ENCODE results near the gene SERPINA12. TPM values are rescaled to one million over a fixed set of nuclear protein-coding genes. Genes with fewer than 3 reads are reported as not detected.

SERPINA12 gene
- total RNA-seq, 1 donor from 2014 or later: not detected

- no peaks in the 10 kb centered on the region for H3K36me3 ChIP-seq (ENCODE audit: control insufficient read depth, insufficient read depth, low read length)
- TF ChIP-seq, protein P1, sequence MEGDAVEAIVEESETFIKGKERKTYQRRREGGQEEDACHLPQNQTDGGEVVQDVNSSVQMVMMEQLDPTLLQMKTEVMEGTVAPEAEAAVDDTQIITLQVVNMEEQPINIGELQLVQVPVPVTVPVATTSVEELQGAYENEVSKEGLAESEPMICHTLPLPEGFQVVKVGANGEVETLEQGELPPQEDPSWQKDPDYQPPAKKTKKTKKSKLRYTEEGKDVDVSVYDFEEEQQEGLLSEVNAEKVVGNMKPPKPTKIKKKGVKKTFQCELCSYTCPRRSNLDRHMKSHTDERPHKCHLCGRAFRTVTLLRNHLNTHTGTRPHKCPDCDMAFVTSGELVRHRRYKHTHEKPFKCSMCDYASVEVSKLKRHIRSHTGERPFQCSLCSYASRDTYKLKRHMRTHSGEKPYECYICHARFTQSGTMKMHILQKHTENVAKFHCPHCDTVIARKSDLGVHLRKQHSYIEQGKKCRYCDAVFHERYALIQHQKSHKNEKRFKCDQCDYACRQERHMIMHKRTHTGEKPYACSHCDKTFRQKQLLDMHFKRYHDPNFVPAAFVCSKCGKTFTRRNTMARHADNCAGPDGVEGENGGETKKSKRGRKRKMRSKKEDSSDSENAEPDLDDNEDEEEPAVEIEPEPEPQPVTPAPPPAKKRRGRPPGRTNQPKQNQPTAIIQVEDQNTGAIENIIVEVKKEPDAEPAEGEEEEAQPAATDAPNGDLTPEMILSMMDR (IDR thresholded peaks at IDR 0.05; ENCODE audit: insufficient read depth, low read length, poor library complexity, severe bottlenecking): no peak
- no peak overlapping the region for H3K4me3 ChIP-seq (ENCODE audit: low read depth, low read length)
- no peak for DNase-seq (ENCODE audit: low read depth)
- H3K27me3 ChIP-seq (ENCODE audit: control insufficient read depth, insufficient read depth, low read length): peaks cover 6% of the 10 kb centered on the region
These were observed 61.0 kb downstream of the SERPINA12 start for GRCh38 chr14:94448071-94448808.

- DNase-seq (ENCODE audit: low read depth): no peak
- TF ChIP-seq, protein P1 (IDR thresholded peaks at IDR 0.05; ENCODE audit: insufficient read depth, low read length, poor library complexity, severe bottlenecking): no peak
- Histone ChIP-seq H3K36me3 (ENCODE audit: control insufficient read depth, insufficient read depth, low read length) (no peaks in the 10 kb centered on the region), H3K4me3 (ENCODE audit: low read depth, low read length) (no peak overlapping the region), H3K27me3 (ENCODE audit: control insufficient read depth, insufficient read depth, low read length) (peaks cover 6% of the 10 kb centered on the region)
These were observed 62.1 kb downstream of the SERPINA12 start for GRCh38 chr14:94447206-94447605.

- TF ChIP-seq, protein P1 (IDR thresholded peaks at IDR 0.05; ENCODE audit: insufficient read depth, low read length, poor library complexity, severe bottlenecking): no peak
- no peak for DNase-seq (ENCODE audit: low read depth)
- Histone ChIP-seq H3K36me3 (ENCODE audit: control insufficient read depth, insufficient read depth, low read length) (no peaks in the 10 kb centered on the region), H3K27me3 (ENCODE audit: control insufficient read depth, insufficient read depth, low read length) (peaks cover 6% of the 10 kb centered on the region), H3K4me3 (ENCODE audit: low read depth, low read length) (no peak overlapping the region)
These were observed 63.1 kb downstream of the SERPINA12 start for GRCh38 chr14:94446126-94446525.

- Histone ChIP-seq H3K36me3 (ENCODE audit: control insufficient read depth, insufficient read depth, low read length) (no peaks in the 10 kb centered on the region), H3K4me3 (ENCODE audit: low read depth, low read length) (no peak overlapping the region), H3K27me3 (ENCODE audit: control insufficient read depth, insufficient read depth, low read length) (peaks cover 4% of the 10 kb centered on the region)
- DNase-seq (ENCODE audit: low read depth): no peak
- TF ChIP-seq, protein P1 (IDR thresholded peaks at IDR 0.05; ENCODE audit: insufficient read depth, low read length, poor library complexity, severe bottlenecking): no peak
These were observed 64.3 kb downstream of the SERPINA12 start for GRCh38 chr14:94445003-94445402.

- TF ChIP-seq, protein P1 (IDR thresholded peaks at IDR 0.05; ENCODE audit: insufficient read depth, low read length, poor library complexity, severe bottlenecking): no peak
- no peak for DNase-seq (ENCODE audit: low read depth)
- no peaks in the 10 kb centered on the region for H3K27me3 ChIP-seq (ENCODE audit: control insufficient read depth, insufficient read depth, low read length)
These were observed 67.6 kb downstream of the SERPINA12 start for GRCh38 chr14:94441531-94442205.

More at GRCh38 chr14:94441531-94442205, 67.6 kb downstream of the SERPINA12 start:
- Histone ChIP-seq H3K4me3 (ENCODE audit: low read depth, low read length) (no peak overlapping the region), H3K36me3 (ENCODE audit: control insufficient read depth, insufficient read depth, low read length) (no peaks in the 10 kb centered on the region)

All from kidney epithelial cell (primary cell).